ENCODE data around the gene STEAP3.

Gene STEAP3

DNA sequence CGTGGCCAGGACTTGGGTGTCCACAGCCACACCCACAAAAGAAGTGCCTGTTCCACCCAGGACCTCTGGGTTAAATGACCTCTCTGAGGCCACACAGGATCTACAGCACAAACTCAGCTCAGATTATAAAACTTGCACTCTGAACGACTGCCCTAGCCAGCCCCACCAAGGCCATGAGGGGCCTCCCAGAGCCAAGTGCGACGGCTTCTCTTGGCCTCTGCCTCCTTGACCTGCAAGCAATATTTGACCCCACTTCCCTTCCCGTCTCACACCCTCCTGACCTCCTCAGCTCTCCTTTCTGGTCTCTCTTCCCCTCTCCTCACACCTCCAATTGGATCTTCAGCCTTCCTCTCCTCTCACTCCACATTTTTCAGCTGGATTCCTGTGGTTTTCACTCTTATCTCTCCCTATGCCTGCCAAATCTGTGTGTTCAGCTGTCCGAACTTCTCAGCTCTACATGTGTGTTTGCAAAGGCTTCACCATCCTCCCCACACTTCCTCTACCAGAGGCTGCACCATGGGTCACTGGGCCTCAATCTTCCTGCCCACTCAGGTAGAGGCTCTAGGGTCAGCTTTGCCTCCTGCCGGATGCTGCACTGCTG, 25.3 kb upstream of the STEAP3 start:
- no peak for DNase-seq (ENCODE audit: low read depth, low spot score)

DNA sequence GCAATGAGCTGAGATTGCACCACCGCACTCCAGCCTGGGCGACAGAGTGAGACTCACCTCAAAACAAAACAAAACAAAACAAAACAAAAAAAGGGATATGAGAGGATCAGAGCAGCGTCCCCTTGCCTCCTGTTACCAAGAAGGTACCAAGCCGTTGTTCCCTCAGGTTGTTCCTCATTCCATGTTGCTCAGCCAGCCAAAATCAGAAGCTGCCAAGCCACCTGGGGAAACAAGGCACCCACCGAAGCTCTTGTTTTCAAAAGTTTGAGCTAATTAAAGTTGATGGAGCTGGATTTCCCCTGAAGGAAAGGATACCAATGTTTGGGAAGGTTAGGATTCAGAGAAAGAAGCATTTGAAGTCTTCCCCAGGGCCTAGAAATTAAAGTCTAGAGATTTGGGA, 21.8 kb upstream of the STEAP3 start:
- no peak for DNase-seq (ENCODE audit: low read depth, low spot score)

DNA sequence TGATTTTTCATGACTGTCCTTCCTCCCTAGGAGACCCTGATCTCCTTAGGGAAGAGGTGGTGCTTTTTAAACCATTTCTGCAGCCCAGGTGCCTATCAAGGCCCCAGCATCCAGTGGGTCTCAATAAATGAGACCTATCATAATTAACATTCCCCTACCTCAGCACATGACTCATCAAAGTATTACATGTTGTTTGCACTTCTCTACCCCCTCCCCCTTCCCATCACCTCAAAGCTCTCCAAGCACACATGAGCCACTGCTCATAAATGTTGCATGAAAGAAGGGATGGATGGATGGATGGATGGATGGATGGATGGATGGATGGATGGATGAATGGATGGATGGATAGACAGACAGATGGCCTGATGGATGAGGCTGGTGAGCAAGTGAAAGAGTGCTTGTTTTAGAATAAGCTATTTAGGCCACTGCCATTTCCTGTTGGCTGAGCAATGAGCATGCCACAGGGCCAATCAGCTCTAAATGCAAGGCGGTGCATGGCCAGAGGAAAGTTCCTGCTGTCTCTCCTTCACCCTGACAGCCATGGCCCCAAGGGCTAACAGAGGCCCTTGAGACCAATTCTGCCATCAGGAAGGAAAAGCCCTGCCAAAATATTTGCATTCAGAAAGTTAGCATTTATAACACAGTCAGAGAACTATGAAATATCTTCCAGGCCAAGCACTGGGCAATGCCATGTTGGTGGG, 20.9 kb upstream of the STEAP3 start:
- no peak for DNase-seq (ENCODE audit: low read depth, low spot score)

DNA sequence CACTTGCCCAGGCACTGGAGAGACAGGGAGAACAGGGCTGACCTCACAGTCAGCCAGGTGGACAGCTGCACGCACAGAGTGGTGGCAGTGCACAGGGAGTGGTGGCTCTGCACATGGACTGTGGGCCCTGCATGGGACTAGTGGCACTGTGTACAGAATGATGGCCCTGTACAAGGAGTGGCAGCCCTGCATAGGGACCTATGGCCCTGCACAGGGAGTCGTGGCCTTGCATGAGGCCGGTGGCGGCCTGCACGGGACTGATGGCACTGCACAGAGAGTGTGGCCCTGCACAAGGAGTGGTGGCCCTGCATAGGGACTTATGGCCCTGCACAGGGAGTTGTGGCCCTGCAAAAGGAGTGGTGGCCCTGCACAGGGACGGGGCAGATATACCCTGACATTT, 19.1 kb upstream of the STEAP3 start:
- DNase-seq (ENCODE audit: low read depth, low spot score), result no peak

DNA sequence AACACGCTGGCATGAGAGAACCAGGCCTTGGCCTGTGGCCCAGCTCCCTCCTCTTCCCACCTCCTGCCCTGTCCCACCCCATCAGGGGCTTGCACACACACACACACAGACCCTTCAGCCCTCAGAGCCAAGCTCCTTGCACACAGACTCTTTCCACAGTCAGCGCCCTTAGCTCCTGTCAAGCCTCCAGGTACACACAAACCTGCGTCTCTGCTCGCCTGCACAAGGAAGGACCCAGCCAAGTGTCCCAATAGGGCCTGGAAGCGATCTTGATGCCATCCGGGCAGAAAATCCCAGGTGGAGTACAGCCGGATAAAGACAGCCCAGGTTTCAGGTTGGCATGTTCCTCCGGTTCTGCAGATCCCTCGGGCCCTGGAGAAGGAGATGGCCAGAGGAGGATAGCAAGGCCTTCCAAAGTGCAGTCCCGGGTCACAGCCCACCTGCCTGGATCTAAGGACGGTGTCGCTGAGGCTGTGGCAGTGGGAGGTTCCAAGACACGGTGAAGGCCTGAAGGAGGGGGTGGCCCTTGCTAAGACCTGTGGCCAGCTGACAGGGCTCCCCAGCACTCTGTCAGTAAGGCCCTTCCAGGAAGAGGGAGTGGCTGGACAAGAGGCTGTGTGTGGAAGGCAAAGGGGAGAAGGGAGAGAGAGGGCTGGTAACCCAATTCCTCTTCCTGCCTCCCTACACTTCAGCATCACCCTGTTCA, 18.5 kb upstream of the STEAP3 start:
- DNase-seq (ENCODE audit: low read depth, low spot score), result no peak

DNA sequence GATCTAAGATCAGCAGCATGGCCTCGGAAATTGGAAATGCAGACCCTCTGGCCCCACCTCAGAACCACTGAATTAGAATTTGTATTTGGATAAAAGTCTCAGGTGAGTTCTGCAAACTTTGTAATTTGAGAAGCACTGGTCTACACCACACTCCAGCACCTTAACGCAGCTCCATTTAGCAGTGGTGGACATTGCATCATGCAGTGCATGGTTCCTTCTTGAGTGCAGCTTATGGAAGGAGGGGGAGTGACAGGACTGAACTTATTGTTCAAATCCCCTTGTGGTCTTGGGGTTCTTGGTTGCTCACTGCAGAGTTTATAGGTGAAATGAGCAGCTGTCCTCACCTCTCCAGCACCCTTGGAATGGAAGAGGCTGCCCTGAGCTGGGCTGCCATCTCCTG, 17.4 kb upstream of the STEAP3 start:
- no peak for DNase-seq (ENCODE audit: low read depth, low spot score)

DNA sequence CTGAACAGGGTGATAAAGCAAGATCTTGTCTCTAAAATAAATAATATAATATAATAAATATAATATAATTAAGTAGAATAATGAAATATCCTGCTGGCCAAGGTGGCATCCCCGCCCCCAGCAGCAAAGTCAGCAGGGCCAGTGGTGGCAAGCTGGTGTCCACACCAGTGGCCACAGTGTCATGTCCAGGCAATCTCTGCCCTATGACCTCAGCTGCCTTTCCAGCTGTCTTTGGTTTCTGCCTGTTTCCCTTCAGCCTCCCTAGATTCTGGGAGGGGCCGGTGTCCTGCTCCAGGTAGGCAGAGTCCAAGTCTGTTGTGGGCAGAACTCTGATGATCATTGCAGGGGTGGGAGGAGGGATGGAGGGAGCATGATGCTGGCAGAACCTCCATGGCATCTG, 16.2 kb upstream of the STEAP3 start:
- no peak for DNase-seq (ENCODE audit: low read depth, low spot score)

DNA sequence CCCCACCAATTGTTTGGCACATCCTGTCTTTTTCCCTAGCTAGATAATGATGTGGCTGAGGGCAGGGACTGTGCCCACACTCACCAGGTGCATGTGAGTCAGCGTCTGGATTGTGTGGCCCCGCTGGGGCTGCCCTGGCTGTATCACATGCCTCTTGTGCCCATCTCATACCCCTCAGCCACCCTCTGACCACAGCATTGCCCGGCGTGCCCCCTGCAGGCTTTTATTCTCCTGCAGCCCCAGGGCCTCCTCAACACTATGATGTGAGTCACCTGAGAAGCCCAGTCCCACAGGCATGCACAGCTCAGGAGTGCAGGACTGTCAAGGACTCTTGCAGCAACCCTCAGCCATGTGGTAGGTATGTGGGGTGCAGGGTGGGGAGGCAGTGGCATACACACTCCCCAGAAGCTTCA, 14.8 kb upstream of the STEAP3 start:
- DNase-seq (ENCODE audit: low read depth, low spot score), result no peak

DNA sequence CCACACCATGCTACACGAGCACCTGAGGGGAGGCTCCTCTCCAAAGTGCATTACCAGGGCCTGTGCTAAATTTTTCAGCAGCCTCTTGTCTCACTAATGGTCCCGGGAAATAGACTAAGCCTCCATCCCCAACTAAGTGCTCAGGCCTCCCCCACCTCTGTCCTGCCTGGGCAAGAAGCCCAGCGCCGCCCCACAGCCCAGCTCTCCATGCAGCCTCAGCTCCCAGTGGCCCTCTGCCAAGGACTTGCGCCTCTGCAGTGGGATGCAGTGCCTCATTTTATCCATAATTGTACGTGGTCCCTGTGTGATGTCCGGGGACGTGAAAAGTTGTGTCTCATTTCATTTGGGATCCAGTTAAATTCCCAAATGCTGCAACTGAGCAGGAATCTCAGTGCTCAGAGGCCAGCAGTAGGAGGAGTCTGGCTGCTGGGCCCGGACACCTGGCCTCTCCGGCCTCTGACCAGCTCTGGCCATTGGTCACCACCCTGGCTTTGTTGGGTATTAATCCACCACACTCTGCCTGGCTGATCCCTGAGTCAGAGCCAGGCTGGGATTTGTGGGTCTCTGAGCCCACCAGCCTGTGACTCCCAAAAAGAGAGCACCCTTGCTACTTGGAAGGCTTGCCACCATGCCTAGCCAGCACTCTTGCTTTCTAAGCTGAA, 11.4 kb upstream of the STEAP3 start:
- DNase-seq (ENCODE audit: low read depth, low spot score), result no peak

DNA sequence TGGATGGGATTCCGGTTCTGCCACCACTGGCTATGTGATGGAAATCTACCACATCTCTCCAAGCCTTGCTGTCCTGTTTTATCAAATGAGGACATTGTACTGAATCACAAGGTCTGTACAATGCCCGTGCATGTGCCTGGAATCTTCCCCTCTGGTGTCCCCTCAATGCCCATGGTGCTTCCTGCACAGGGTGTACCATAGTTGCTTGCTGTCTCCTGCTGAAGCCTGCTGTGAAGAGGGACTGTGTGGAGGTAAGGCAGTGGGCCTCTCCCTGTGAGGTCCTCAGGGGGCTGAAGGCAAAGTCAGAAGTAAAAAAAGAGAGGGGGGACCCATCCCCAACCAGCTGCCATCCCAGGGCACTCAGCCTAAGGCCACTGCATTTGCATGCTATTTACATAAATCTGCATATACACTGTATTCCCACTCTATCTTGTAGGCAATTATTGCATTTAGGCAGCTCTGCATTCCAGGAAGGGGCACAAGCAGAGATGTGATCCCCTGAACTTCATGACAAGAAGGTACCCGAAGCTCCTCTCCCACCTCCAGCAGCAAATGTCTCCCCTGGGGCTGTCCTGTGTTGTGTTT, 9.1 kb upstream of the STEAP3 start:
- DNase-seq (ENCODE audit: low read depth, low spot score), result no peak

DNA sequence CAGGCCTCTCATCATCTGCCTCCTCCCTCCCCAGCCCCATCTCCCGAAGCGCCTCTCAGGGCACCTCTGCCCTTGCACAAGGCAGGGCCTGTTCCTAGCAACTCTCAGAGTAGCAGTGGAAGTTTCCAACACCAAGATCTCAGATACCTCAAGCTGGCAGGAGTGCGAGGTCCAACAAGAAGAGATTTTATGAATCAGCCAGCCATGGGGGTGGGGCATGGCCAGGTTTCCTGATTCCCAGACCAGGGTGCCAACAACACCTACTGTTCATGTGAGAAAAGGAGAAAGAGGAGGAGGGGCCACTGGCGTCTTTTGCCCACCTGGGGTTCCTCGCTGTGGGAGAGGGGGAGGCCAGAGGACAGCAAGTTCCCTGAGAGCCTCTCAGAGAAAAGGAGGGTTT, 6.6 kb upstream of the STEAP3 start:
- DNase-seq (ENCODE audit: low read depth, low spot score), result no peak

DNA sequence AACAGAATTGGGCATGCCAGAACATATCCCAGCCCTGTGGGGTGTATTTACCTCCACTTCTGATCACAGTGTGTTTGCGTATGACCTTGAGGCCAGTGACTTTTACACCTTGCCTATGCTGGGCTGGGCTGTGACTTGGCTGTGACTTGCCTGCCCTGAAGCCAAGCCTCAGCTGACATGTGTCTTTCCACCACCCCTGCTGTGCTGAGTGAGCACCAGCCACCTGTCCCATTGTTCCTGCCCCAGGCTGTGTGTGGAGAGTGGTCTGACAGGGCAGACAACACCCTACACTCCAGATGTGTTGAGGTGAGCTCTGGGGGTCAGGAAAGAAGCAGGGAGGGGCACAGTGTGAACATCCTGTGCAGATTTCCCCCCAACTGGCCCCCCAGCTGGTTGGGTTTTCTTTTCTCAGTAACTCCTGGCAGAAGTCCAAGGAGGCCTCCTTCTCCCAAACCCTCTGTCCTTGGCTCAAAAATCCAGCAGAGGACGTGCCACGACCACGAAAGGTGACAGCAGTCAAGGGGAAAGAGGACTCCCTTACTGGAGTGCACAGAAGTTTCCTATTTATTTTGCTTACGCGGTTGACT, 5.1 kb upstream of the STEAP3 start:
- DNase-seq (ENCODE audit: low read depth, low spot score), result no peak

DNA sequence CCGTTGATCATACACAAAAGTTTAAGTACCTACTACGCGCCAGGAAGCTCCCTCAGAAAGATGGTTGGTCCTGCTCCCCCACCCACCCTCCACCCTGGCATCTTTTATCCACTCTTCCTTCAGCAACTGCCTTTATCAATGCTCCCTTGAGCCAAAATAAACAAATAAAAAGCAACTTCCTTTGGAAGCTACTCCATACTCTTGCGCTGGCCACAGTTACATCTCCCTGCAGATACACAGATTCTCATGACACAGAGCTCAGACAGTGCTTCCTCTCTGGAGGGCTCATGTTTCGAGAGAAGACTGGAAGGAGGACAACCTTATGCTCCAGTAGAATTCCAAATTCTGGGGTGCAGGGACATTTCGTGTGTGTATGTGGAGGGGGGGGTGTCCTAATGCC, 3.8 kb upstream of the STEAP3 start:
- DNase-seq (ENCODE audit: low read depth, low spot score), result no peak

DNA sequence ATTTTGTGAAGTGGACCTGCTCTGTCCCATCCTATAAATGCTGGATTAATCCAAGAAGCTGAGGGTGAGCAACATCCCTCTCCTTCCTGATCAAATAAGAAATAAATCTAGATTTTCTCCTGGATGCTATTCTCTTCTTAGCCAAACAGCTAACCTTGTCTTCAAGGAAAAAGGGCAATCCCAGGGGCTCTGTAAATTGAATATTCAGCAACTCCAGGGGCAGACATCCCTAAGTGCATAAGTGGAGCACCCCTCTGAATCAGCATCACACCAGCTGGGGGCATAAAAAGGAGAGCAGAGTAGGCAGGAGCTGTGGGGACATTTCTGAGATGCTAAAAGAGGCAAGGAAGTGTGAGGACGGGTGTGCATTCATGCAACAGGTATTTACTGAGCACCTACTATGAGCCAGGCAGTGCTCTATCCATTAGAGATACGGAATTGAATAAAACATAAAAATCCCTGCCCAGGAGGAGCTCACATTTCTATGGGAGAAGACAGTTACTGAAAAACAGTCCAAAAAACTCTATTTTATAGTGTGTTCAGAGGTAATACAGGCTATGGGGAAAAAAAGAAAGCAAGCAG, 2.8 kb upstream of the STEAP3 start:
- DNase-seq (ENCODE audit: low read depth, low spot score), result no peak

DNA sequence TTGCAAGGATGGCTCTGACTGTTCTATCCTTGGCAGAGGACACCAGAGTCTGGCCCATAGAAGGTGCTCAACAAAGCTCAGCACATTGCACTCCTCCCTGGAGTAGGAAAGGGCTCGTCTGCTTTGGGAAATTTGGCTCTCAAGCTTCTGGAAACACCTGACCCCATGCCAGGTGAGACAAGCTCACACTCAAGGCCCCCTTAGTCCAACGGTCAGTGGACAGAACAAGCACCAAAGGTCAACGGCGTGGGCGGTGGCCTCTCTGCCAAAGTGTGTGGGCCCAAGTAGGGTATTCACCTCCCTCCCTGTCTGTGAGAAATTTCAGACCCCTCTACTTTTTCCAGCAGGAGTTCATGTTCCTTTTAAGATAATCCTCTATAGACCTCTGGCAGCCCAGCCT, 2.0 kb upstream of the STEAP3 start:
- DNase-seq (ENCODE audit: low read depth, low spot score), result no peak

DNA sequence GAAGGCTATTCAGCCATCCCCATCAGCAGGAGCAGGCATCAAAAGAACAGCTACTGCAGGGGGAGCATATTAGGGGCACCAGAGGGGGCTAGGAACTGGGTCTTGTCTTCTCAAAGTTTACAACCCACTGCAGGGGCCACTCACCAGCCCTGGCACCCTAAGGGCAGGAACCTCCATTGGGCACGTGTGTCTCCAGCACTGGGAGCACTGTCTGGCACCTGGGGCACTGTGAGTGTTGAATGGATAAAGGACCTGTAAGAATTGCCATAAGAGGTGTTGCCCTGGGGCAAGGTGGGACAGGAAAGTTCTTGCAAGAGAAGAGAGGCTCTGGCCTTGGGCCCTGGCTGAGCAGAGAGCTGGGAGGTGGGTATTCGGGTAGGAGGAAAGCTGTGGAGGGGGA, 1.4 kb upstream of the STEAP3 start:
- DNase-seq (ENCODE audit: low read depth, low spot score), result no peak

DNA sequence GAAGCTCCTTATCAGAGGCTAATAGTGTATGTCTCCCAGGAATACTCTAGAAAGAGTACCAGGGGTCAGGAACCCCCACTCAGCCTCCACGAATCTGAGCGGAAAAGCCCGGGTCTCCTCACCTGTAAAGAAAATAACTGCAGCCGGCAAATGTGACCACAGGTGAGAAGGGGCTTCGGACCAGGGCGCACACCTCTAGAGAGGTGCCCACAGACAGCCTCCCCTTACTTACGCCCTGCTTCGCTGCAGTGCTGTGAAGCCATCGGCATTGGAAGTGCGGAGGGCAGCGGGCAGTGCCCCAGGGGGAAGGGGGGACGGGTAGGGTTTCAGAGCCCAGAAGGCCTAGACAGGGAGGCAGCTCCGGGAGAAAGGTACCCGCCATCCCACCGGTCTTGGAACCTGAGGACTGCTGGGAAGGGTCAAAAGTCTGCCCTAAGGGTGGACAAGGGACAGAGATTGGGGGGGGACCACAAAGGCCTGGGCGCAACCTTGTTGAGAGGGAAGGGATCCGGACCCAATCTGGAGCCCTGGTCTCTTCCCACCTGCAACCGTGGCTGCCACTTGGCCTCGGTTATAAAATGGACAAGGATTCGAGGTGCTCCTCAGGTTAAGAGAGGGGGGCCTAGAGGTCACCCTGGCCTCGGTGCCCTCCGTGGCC, 642 bp upstream of the STEAP3 start:
- DNase-seq (ENCODE audit: low read depth, low spot score), result no peak

DNA sequence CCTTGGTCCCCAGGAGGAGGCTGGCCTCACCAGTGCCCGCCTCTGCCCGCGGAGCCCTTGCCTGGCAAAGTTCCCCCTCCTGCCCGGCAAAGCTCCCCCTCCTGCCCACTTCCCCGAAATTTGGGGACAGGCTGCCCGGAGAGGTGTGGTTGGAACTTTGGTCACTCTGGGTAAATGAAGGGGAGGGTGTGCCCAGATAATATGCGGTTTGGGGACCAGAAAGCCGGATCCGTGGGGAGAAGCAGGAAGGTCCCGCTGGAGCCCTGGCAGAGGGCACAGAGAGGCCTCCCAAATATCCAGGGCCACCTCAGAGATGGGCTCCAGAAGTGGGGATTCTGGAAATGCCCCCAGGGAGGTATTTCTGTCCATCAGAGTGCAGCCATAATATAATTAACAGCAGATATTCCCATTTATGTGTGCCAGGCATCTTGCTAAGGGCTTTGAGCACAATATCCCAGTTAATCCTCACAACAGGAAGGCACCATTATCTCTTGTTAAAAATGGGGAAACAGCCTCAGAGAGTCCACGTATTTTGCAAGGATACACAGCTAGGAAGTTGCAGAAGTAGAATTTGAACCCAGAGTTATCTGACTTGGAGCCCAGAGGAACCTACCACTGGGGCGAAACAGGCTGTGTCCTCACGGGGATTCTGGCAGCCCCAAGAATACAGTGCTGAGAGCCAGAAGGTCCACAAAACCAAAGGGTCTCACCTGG, 914 bp downstream of the STEAP3 start:
- DNase-seq (ENCODE audit: low read depth, low spot score), result no peak

DNA sequence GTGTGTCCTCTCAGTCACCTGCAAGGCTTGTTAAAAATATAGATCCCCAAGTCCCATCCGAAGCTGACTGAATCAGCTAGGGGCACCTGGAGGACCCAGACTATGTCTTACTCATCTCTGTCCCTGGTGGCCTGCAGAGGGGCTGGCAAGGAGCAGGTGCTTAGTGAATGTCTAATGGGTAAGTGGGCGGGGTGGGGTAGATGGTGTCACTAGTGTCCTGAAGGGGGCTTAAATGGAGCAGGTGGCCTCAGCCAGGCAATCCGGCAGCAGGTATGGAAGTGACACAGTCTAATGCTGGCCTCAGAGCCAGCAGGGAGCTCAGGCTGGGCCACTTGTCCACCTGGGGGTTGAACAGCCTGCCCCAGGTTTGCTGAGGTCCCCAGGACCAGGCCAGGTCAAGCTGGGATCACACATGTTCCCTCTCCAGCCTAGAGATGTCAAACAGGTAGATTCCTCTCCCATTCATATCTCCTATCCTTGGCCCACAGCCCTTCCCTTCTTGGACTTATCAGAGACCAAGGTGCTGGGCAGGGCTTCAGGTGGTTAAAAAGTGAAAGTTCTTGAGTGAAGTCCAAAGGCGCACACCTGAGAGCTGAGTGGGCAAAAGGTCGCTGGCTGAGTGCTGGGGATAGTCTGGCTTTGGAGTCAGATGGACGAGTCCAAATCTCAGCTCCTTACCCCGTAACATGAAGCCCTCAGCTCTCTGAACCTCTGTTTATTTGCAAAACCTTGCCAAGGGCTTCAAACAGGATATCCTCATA, 1.7 kb downstream of the STEAP3 start:
- DNase-seq (ENCODE audit: low read depth, low spot score), result no peak

DNA sequence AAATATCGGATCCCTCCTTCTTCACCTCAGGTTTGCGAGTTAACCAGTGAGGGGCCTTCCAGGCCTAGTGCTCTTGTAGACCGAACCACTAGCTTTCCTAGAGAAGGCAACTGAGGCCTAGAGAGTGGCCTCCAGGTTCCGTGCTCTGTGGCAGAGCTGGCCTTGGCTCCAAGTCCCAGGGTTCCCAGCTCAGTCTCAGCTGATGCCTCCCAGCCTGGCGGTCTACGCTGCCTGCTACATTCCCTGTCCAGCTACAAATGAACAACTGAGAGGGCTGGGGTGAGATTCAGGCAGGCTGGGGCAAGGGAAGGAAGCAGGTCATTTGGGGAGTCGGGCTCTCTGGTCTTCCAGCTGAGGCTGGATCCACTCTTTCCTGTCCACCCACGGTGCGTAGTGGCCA, 2.3 kb downstream of the STEAP3 start:
- DNase-seq (ENCODE audit: low read depth, low spot score), result no peak

Data from brain pericyte (primary cell).